Kidney epithelial cell (primary cell): ENCODE results near the gene OTUD5. TPM values are rescaled to one million over a fixed set of nuclear protein-coding genes. Genes with fewer than 3 reads are reported as not detected.

Source experiments
- DNase-seq: peaks from one replicate; pipeline ENCODE4 v3.0.0-alpha.2; 2010; ENCODE audit warnings: low read depth
- H3K27me3 ChIP-seq: 2 replicates; pipeline ENCODE4 v1.6.0; 2011; ENCODE audit warnings: low read length; ENCODE audit not compliant: control insufficient read depth, insufficient read depth
- H3K36me3 ChIP-seq: 2 replicates; pipeline ENCODE4 v1.5.1; 2011; ENCODE audit warnings: low read length; ENCODE audit not compliant: control insufficient read depth, insufficient read depth
- H3K4me3 ChIP-seq: 2 replicates; pipeline ENCODE4 v1.5.1; 2011; ENCODE audit warnings: low read depth, mild to moderate bottlenecking, control low read depth, low read length
- CTCF ChIP-seq: IDR thresholded peaks from 2 replicates; pipeline ENCODE4 v1.5.1; 2011; ENCODE audit warnings: mild to moderate bottlenecking, moderate library complexity, low read length, control low read depth, inconsistent platforms; ENCODE audit not compliant: insufficient read depth, poor library complexity, severe bottlenecking
- total RNA-seq: library from RNA; depleted of rRNA; stranded (reverse); fragments of >200 nt; gene quantifications from 2 replicates; pipeline ENCODE4 v1.2.3, GENCODE V29; 2015

Gene OTUD5, protein sequence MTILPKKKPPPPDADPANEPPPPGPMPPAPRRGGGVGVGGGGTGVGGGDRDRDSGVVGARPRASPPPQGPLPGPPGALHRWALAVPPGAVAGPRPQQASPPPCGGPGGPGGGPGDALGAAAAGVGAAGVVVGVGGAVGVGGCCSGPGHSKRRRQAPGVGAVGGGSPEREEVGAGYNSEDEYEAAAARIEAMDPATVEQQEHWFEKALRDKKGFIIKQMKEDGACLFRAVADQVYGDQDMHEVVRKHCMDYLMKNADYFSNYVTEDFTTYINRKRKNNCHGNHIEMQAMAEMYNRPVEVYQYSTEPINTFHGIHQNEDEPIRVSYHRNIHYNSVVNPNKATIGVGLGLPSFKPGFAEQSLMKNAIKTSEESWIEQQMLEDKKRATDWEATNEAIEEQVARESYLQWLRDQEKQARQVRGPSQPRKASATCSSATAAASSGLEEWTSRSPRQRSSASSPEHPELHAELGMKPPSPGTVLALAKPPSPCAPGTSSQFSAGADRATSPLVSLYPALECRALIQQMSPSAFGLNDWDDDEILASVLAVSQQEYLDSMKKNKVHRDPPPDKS
- 51.7 and 56.0 TPM in 2 replicates for total RNA-seq

DNA sequence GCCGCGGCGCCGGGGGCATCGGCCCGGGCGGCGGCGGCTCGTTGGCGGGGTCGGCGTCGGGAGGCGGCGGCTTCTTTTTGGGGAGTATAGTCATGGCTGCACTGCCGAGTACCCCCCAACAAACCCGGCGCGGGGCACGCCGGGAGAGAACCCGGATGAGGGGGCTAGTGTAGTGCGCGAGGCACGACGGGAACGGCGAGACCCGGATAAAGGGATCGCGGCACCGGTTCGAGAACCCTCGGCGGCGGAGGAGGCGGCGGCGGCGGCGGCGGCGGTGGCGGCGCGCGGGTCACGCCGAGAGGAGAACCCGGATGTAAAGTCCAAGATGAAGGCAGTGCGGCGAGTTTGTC is at the start of gene OTUD5:
TSS of gene OTUD5 (minus strand) at position 131 of the 350 bp plus-strand sequence. CDS start at position 94, 37 bp downstream.
- H3K4me3 ChIP-seq: peak within 1 kb of the TSS; percentile 48
- no peak for DNase-seq
- H3K36me3 ChIP-seq: no peaks in the 10 kb centered on the region
- TF ChIP-seq CTCF: no peak
- H3K27me3 ChIP-seq: no peaks in the 10 kb centered on the region

GRCh38 chrX:49003696-49004095 is 46.3 kb upstream of the OTUD5 start:
- H3K27me3 ChIP-seq: no peaks in the 10 kb centered on the region

DNA sequence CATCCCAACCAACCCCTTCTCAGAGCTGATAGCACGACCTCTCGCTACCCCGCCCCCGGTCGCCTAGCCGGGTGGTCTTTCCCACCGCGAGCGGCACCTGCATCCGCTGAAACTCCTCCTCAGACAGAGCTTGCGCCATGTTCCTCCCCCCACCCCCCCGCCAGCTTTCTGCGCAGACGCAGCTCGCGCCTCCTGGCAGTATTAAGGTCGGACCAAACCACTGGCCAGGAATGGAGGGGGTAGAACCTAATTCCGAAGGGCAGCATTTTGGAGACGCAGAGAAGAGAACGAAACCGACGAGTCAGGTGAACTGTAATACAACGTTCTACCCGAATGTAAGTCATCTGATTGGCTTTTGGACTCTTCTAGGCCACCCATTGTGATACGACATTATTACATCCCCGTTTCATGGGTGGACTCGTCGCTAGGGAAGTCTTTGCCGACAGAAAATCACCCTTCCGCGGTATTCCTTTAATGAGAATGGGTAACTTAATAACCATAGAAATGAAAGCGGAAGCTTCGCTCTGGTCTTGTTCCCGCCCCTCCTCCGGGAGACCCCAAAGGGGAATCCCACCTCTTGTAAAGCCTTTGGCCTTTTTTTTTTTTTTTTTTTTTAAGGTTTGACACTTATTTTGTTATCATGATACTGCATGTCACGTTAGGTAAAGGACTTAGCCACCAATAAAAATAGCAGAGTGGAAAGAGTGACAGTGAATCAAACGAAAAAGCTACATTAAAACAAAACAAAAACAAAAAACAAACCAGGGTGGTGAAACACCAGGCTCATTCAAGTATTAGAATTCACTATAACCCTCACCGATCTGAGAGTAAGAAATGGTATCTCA is 44.9 kb upstream of the OTUD5 start, which contains the start of gene GRIPAP1:
TSS of gene GRIPAP1 (minus strand) at position 174 of the 845 bp plus-strand sequence. CDS start at position 139, 35 bp downstream.
- TF ChIP-seq CTCF: no peak
- H3K27me3 ChIP-seq: no peaks in the 10 kb centered on the region
- no peaks in the 10 kb centered on the region for H3K36me3 ChIP-seq
- H3K4me3 ChIP-seq: peak within 1 kb of the TSS; percentile 54
- DNase-seq: peak; percentile 74

More at GRCh38 chrX:49003696-49004095, 46.3 kb upstream of the OTUD5 start:
- H3K36me3 ChIP-seq: no peaks in the 10 kb centered on the region
- no peak for TF ChIP-seq CTCF
- DNase-seq: no peak
- no peak overlapping the region for H3K4me3 ChIP-seq

DNA sequence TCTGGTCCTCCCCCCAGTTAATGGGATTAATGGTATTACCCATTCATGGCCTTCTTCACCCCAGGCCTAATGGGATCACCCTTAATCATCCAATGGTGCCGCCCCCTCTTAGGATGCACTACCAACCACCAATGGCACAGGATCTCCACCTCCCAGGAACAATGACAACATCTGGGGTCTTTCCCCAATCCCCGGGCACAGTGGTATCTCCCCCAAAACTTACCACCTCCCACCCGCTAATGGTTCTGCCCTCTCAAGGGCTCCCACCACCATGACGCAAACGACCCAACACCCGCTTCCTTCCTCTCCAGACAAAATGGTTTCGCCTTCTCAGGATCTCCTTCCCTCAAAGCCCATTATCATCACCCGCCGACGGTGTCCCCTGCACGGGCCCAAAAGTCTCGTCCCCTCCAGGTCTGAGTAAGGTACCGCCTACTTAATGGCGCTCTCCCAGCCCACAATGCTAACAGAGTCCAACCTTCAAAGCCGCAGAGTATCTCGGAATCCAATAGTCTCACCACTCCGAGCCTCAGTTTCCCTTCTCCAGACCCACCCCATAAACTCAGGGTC is 44.2 kb upstream of the OTUD5 start:
- Histone ChIP-seq H3K27me3 (no peaks in the 10 kb centered on the region), H3K36me3 (no peaks in the 10 kb centered on the region), H3K4me3 (peak overlapping the region; percentile 54)
- DNase-seq: no peak
- no peak for TF ChIP-seq CTCF

GRCh38 chrX:49000636-49001035 is 43.2 kb upstream of the OTUD5 start:
- DNase-seq: no peak
- TF ChIP-seq CTCF: no peak
- no peaks in the 10 kb centered on the region for H3K27me3 ChIP-seq
- no peak overlapping the region for H3K4me3 ChIP-seq
- H3K36me3 ChIP-seq: no peaks in the 10 kb centered on the region
